GM23338 (cell line): Measurements from ENCODE around the gene CYGB. TPM values are rescaled to one million over a fixed set of nuclear protein-coding genes. Genes with fewer than 3 reads are reported as not detected.
"Not testable (repeated sequence)": the region's sequence is repeated elsewhere in the genome, so short reads cannot be mapped to it uniquely, and the experiment has no call there.

Source experiments
- ATAC-seq: fragments of 200-7000 bp; cut with Tn5 transposase; 3 replicates; pipeline ENCODE4 v1.9.1; 2020
- DNase-seq: peaks from one replicate; pipeline ENCODE4 v3.0.0-alpha.2; 2015; ENCODE audit warnings: low spot score
- H2AFZ ChIP-seq: fragments of 200-600 bp; sonication (generic); 2 replicates; pipeline ENCODE4 v1.8.0; 2016; ENCODE audit warnings: antibody characterized with exemption, mild to moderate bottlenecking, moderate library complexity
- H3F3A ChIP-seq: fragments of 200-600 bp; sonication (generic); replicated peaks from 2 replicates; pipeline ENCODE4 v1.8.0; 2017; ENCODE audit warnings: antibody characterized with exemption, mixed run types, low read depth
- H3K27ac ChIP-seq: fragments of 200-600 bp; sonication (generic); 2 replicates; pipeline ENCODE4 v1.6.1; 2016; ENCODE audit warnings: low read depth
- H3K27me3 ChIP-seq: fragments of 200-600 bp; sonication (generic); 2 replicates; pipeline ENCODE4 v1.8.0; 2016; ENCODE audit warnings: mild to moderate bottlenecking, mixed run types, moderate library complexity; ENCODE audit not compliant: insufficient read depth
- H3K36me3 ChIP-seq: fragments of 200-600 bp; sonication (generic); 2 replicates; pipeline ENCODE4 v1.8.0; 2016; ENCODE audit warnings: mild to moderate bottlenecking; ENCODE audit not compliant: insufficient read depth
- H3K4me1 ChIP-seq: fragments of 200-600 bp; sonication (generic); 2 replicates; pipeline ENCODE4 v1.8.0; 2016; ENCODE audit warnings: mild to moderate bottlenecking, moderate library complexity; ENCODE audit not compliant: insufficient read depth
- H3K4me2 ChIP-seq: fragments of 200-600 bp; sonication (generic); 2 replicates; pipeline ENCODE4 v1.7.1; 2017; ENCODE audit warnings: mixed run types
- H3K4me3 ChIP-seq: fragments of 200-600 bp; sonication (generic); 2 replicates; pipeline ENCODE4 v1.6.1; 2016; ENCODE audit warnings: mixed run types
- H3K79me2 ChIP-seq: fragments of 200-600 bp; sonication (generic); replicated peaks from 2 replicates; pipeline ENCODE4 v1.8.0; 2017; ENCODE audit warnings: mild to moderate bottlenecking; ENCODE audit not compliant: insufficient read depth
- H3K9me2 ChIP-seq: fragments of 200-600 bp; sonication (generic); 2 replicates; pipeline ENCODE4 v1.8.0; 2017; ENCODE audit not compliant: insufficient read depth
- H4K20me1 ChIP-seq: fragments of 200-600 bp; sonication (generic); replicated peaks from 2 replicates; pipeline ENCODE4 v1.8.0; 2017; ENCODE audit warnings: mild to moderate bottlenecking; ENCODE audit not compliant: insufficient read depth
- H3K27ac Mint-ChIP-seq: 2 replicates; pipeline ENCODE4 v1.8.0; 2020; ENCODE audit warnings: inconsistent platforms, mild to moderate bottlenecking, moderate library complexity, mixed read lengths
- H3K27me3 Mint-ChIP-seq: 3 replicates; pipeline ENCODE4 v1.8.0; 2022; ENCODE audit warnings: low read depth, mild to moderate bottlenecking, moderate library complexity, mixed read lengths, inconsistent platforms; ENCODE audit not compliant: insufficient read depth, poor library complexity
- H3K36me3 Mint-ChIP-seq: 3 replicates; pipeline ENCODE4 v1.8.0; 2021; ENCODE audit warnings: low read depth, mild to moderate bottlenecking, inconsistent platforms, moderate library complexity, mixed read lengths
- H3K4me1 Mint-ChIP-seq: 3 replicates; pipeline ENCODE4 v1.8.0; 2020; ENCODE audit warnings: mild to moderate bottlenecking, inconsistent platforms, mixed read lengths
- H3K4me3 Mint-ChIP-seq: 3 replicates; pipeline ENCODE4 v1.8.0; 2021; ENCODE audit warnings: moderate library complexity, mild to moderate bottlenecking, inconsistent platforms, mixed read lengths
- H3K9me3 Mint-ChIP-seq: 3 replicates; pipeline ENCODE4 v1.8.0; 2020; ENCODE audit warnings: moderate library complexity, mild to moderate bottlenecking, inconsistent platforms, mixed read lengths
- CREB1 ChIP-seq: fragments of 250-450 bp; sonication (Bioruptor Pico); IDR thresholded peaks from 2 replicates; pipeline ENCODE4 v1.5.0; 2020; ENCODE audit warnings: low read depth, mild to moderate bottlenecking, moderate library complexity
- CTCF ChIP-seq, 2 experiments: fragments of 200-600 bp in 1 of 2; sonication (generic) in 1 of 2; conservative IDR thresholded peaks; 2 replicates each; pipeline versions ENCODE4 v1.5.1 to v1.6.1; 2016 to 2017; ENCODE audit warnings: antibody characterized with exemption in 2 of 2, low read depth in 2 of 2, mild to moderate bottlenecking in 2 of 2, moderate library complexity in 1 of 2
- EZH2 ChIP-seq: fragments of 200-600 bp; sonication (generic); IDR thresholded peaks from one replicate; pipeline ENCODE4 v1.8.0; 2017; ENCODE audit warnings: antibody characterized with exemption, mild to moderate bottlenecking, low read depth; ENCODE audit not compliant: unreplicated experiment
- EZH2phosphoT487 ChIP-seq: fragments of 200-600 bp; sonication (generic); IDR thresholded peaks from one replicate; pipeline ENCODE4 v1.8.1; 2018; ENCODE audit warnings: antibody characterized with exemption; ENCODE audit not compliant: unreplicated experiment
- JUNB ChIP-seq: IDR thresholded peaks from one replicate; pipeline ENCODE4 v1.6.1; 2016; ENCODE audit warnings: antibody characterized with exemption; ENCODE audit not compliant: unreplicated experiment
- POLR2AphosphoS5 ChIP-seq: IDR thresholded peaks from 2 replicates; pipeline ENCODE4 v1.6.1; 2016; ENCODE audit warnings: antibody characterized with exemption, low read depth
- STAT1 ChIP-seq: IDR thresholded peaks from one replicate; pipeline ENCODE4 v1.6.1; 2016; ENCODE audit warnings: antibody characterized with exemption; ENCODE audit not compliant: unreplicated experiment
- ZNF114 ChIP-seq: fragments of 250-450 bp; sonication (Bioruptor Pico); IDR thresholded peaks from 2 replicates; pipeline ENCODE4 v1.5.0; 2020; ENCODE audit warnings: mild to moderate bottlenecking, moderate library complexity
- ZNF331 ChIP-seq: fragments of 250-450 bp; sonication (Bioruptor Pico); IDR thresholded peaks from 2 replicates; pipeline ENCODE4 v1.5.0; 2020; ENCODE audit warnings: low read depth, mild to moderate bottlenecking, moderate library complexity
- polyA plus RNA-seq: library from polyadenylated mRNA; unstranded; fragments of >200 nt; fragmentation: Nextera tagmentation; extraction: Ambion mirVana; gene quantifications from 2 replicates; pipeline ENCODE4 v1.2.1, GENCODE V29; 2016
- total RNA-seq: library from RNA; depleted of rRNA; stranded (reverse); fragments of >200 nt; shearing (Covaris generic); gene quantifications from 2 replicates; pipeline ENCODE4 v1.2.3, GENCODE V29; 2014

Gene CYGB
- total and polyA plus RNA-seq, 2 experiments from 2014 or later, result 1.2 to 1.7 TPM

- TF ChIP-seq EZH2phosphoT487, result no peak
- no peak for TF ChIP-seq JUNB
- no peak for TF ChIP-seq ZNF331 (CRISPR knock-in tag)
- TF ChIP-seq STAT1, result no peak
- no peak for TF ChIP-seq ZNF114 (CRISPR knock-in tag)
- no peak for TF ChIP-seq CREB1 (CRISPR knock-in tag)
Measured at GRCh38 chr17:76560036-76560876, 22.7 kb upstream of the CYGB start (continued).

- Histone ChIP-seq H3K4me3 (peak overlapping the region; percentile 97), H3K27ac (peak overlapping the region; percentile 89), H3K4me1 (peaks cover 35% of the 10 kb centered on the region), H3F3A (peaks cover 39% of the 10 kb centered on the region), H3K79me2 (peaks cover 53% of the 10 kb centered on the region), H3K4me2 (peak overlapping the region; percentile 96), H4K20me1 (peaks cover 41% of the 10 kb centered on the region), H3K36me3 (peaks cover 34% of the 10 kb centered on the region)
- peak overlapping the region; percentile 99 for H3K4me3 Mint-ChIP-seq
- not testable (repeated sequence) for DNase-seq, H2AFZ ChIP-seq, H3K27me3 ChIP-seq, ATAC-seq, H3K9me3 Mint-ChIP-seq, H3K9me2 ChIP-seq
- peaks cover 40% of the 10 kb centered on the region for H3K4me1 Mint-ChIP-seq
- H3K27ac Mint-ChIP-seq, result peak overlapping the region; percentile 84; the same call in 1 of the 2 replicates
- H3K27me3 Mint-ChIP-seq, result peaks cover 12% of the 10 kb centered on the region
- H3K36me3 Mint-ChIP-seq, result peaks cover 66% of the 10 kb centered on the region
Measured at GRCh38 chr17:76559460-76559859, 22.0 kb upstream of the CYGB start.

- Histone ChIP-seq H2AFZ (no peak overlapping the region), H3K9me2 (no peaks in the 10 kb centered on the region), H3F3A (peaks cover 39% of the 10 kb centered on the region), H3K36me3 (peaks cover 34% of the 10 kb centered on the region), H4K20me1 (peaks cover 41% of the 10 kb centered on the region), H3K27me3 (no peaks in the 10 kb centered on the region), H3K79me2 (peaks cover 53% of the 10 kb centered on the region), H3K27ac (peak overlapping the region; percentile 80), H3K4me1 (peaks cover 35% of the 10 kb centered on the region), H3K4me2 (peak overlapping the region; percentile 96), H3K4me3 (peak overlapping the region; percentile 97)
- ATAC-seq, result peak; percentile 8
- Mint-ChIP-seq H3K27ac (peak overlapping the region; percentile 99), H3K4me1 (peaks cover 40% of the 10 kb centered on the region), H3K9me3 (no peaks in the 10 kb centered on the region), H3K36me3 (peaks cover 57% of the 10 kb centered on the region), H3K4me3 (peak overlapping the region; percentile 99), H3K27me3 (peaks cover 12% of the 10 kb centered on the region)
- no peak for DNase-seq
- TF ChIP-seq CTCF (conservative IDR thresholded peaks at IDR 0.05; ENCODE audit: low read depth in 2 of 2) (peak; percentile 57 to 58), EZH2 (no peak), POLR2AphosphoS5 (no peak)
Measured at GRCh38 chr17:76558198-76559095, 20.9 kb upstream of the CYGB start.
